Mesendoderm (in vitro differentiated cells): ENCODE results near the gene MAST2.
"Not testable (repeated sequence)": the region's sequence is repeated elsewhere in the genome, so short reads cannot be mapped to it uniquely, and the experiment has no call there.

Experiments used
- DNase-seq: peaks from one replicate; pipeline ENCODE4 v3.0.0; 2013
- H2AK5ac ChIP-seq: 2 replicates; pipeline ENCODE4 v1.6.1; 2013; ENCODE audit warnings: low read length, inconsistent platforms
- H2BK120ac ChIP-seq: 2 replicates; pipeline ENCODE4 v1.6.1; 2013; ENCODE audit warnings: low read depth, mild to moderate bottlenecking, low read length, moderate library complexity, mixed read lengths
- H2BK15ac ChIP-seq: replicated peaks from 2 replicates; pipeline ENCODE4 v1.6.1; 2013; ENCODE audit warnings: low read depth, mild to moderate bottlenecking, moderate library complexity
- H2BK5ac ChIP-seq: 2 replicates; pipeline ENCODE4 v1.6.1; 2013; ENCODE audit warnings: low read length, inconsistent platforms
- H3K18ac ChIP-seq: 2 replicates; pipeline ENCODE4 v1.6.1; 2013; ENCODE audit warnings: mild to moderate bottlenecking, low read length, mixed read lengths
- H3K23ac ChIP-seq: one replicate; pipeline ENCODE4 v1.6.1; 2013; ENCODE audit warnings: low read length
- H3K27ac ChIP-seq: 2 replicates; pipeline ENCODE4 v1.5.1; 2013; ENCODE audit warnings: low read depth, mild to moderate bottlenecking, inconsistent platforms, low read length, moderate library complexity
- H3K27me3 ChIP-seq: 2 replicates; pipeline ENCODE4 v1.6.1; 2013; ENCODE audit warnings: low read length, control low read depth, mild to moderate bottlenecking, inconsistent platforms; ENCODE audit not compliant: insufficient read depth, poor library complexity
- H3K36me3 ChIP-seq: 2 replicates; pipeline ENCODE4 v1.6.1; 2013; ENCODE audit warnings: low read length, inconsistent platforms; ENCODE audit not compliant: control insufficient read depth, insufficient read depth
- H3K4ac ChIP-seq: one replicate; pipeline ENCODE4 v1.6.1; 2013; ENCODE audit warnings: low read depth, mild to moderate bottlenecking, low read length, moderate library complexity
- H3K4me1 ChIP-seq: 2 replicates; pipeline ENCODE4 v1.6.1; 2013; ENCODE audit warnings: low read depth, low read length, inconsistent platforms; ENCODE audit not compliant: control insufficient read depth
- H3K4me2 ChIP-seq: 2 replicates; pipeline ENCODE4 v1.6.1; 2013; ENCODE audit warnings: low read length
- H3K4me3 ChIP-seq: 2 replicates; pipeline ENCODE4 v1.5.1; 2013; ENCODE audit warnings: mild to moderate bottlenecking, low read length
- H3K56ac ChIP-seq: one replicate; pipeline ENCODE4 v1.6.1; 2013; ENCODE audit warnings: low read length
- H3K79me1 ChIP-seq: 2 replicates; pipeline ENCODE4 v1.6.1; 2013; ENCODE audit warnings: low read length, inconsistent platforms
- H3K79me2 ChIP-seq: 2 replicates; pipeline ENCODE4 v1.6.1; 2013; ENCODE audit warnings: mild to moderate bottlenecking, low read length; ENCODE audit not compliant: control insufficient read depth, insufficient read depth
- H3K9ac ChIP-seq: 2 replicates; pipeline ENCODE4 v1.6.1; 2013; ENCODE audit warnings: low read length, inconsistent platforms
- H4K5ac ChIP-seq: one replicate; pipeline ENCODE4 v1.6.1; 2013; ENCODE audit warnings: low read length
- H4K8ac ChIP-seq: one replicate; pipeline ENCODE4 v1.6.1; 2013; ENCODE audit warnings: low read depth, mild to moderate bottlenecking, control low read depth, low read length, moderate library complexity
- WGBS: extraction: QIAGEN DNeasy Blood & Tissue Kit; methylation state at CpG from one replicate; pipeline ENCODE4 v1.1.7; 2013; ENCODE audit warnings: low lambda C conversion rate, missing lambda C conversion rate; ENCODE audit not compliant: insufficient coverage; ENCODE audit errors: extremely low coverage; 5-methylcytosine and 5-hydroxymethylcytosine counted together

MAST2 gene

DNA sequence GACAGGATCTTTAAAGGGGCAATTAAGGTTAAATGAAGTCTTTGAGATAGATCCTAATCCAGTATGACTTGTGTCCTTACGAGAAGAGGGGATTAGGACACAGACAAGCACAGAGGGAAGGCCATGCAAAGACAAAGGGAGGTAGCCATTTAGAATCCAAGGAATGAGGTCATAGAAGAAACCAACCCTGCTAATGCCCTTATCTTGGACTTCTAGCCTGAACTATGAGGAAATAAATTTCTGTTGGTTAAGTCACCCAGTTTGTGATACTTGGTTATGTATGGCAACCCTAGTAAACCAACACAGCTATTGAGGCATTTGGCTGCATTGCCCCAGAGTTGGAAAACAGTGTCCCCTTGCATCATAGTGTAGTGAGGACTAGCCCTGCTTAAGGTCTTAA is 121.3 kb downstream of the MAST2 start:
- no peaks in the 10 kb centered on the region for H3K27me3 ChIP-seq
- peak overlapping the region; percentile 2 for H3K56ac ChIP-seq
- no peak overlapping the region for H3K27ac ChIP-seq
- H3K9ac ChIP-seq, result no peak overlapping the region
- H3K36me3 ChIP-seq, result no peaks in the 10 kb centered on the region
- no peak overlapping the region for H3K23ac ChIP-seq
- no peak overlapping the region for H4K8ac ChIP-seq
- H4K5ac ChIP-seq, result no peak overlapping the region
- no peak overlapping the region for H2BK120ac ChIP-seq
- DNase-seq, result peak; percentile 62
- H3K4me3 ChIP-seq, result no peak overlapping the region
- peak overlapping the region; percentile 33 for H2AK5ac ChIP-seq
- no CpG with 5 or more reads among the region's 1 CpG for WGBS
- H3K79me2 ChIP-seq, result no peaks in the 10 kb centered on the region
- peaks cover 28% of the 10 kb centered on the region for H3K4me1 ChIP-seq
- no peaks in the 10 kb centered on the region for H3K79me1 ChIP-seq
- no peak overlapping the region for H3K18ac ChIP-seq
- H2BK5ac ChIP-seq, result peak overlapping the region; percentile 7
- no peak overlapping the region for H3K4me2 ChIP-seq
- no peak overlapping the region for H3K4ac ChIP-seq
- H2BK15ac ChIP-seq, result no peak overlapping the region

DNA sequence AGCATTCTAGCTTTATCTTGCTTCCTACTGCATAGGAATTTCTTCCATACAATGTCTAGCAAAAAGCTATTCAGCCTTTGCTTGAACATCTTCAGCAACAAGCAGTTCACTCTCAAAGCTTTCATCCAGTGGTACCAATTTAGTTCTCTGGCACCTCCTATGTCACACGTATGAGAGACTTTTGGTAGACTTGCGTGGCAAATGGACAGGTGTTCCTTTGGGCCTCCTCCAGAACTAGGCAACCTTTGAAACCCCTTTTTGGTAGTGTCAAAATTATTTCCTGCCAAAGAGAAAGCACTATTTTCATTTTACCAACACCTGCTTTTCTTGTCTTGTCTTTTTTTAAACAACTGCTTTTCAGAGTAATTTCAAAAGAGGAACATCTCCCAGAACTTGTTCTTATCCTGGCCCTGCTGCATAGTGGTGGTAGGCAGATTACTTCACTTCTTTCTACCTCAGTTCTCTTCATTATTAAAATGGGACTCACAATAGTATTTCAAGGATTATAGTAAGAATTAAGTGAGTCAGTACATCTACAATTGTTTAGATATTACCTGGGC is 122.4 kb downstream of the MAST2 start:
- Histone ChIP-seq H4K8ac (no peak overlapping the region), H3K4me3 (no peak overlapping the region), H3K79me2 (no peaks in the 10 kb centered on the region), H3K79me1 (no peaks in the 10 kb centered on the region), H3K27me3 (no peaks in the 10 kb centered on the region), H3K56ac (peak overlapping the region; percentile 80), H2AK5ac (peak overlapping the region; percentile 17), H3K18ac (peak overlapping the region; percentile 77), H2BK5ac (peak overlapping the region; percentile 80), H3K4ac (no peak overlapping the region), H4K5ac (no peak overlapping the region), H3K36me3 (no peaks in the 10 kb centered on the region), H2BK120ac (no peak overlapping the region), H2BK15ac (peak overlapping the region; percentile 64), H3K4me2 (no peak overlapping the region), H3K23ac (no peak overlapping the region), H3K27ac (peak overlapping the region; percentile 29), H3K4me1 (peaks cover 33% of the 10 kb centered on the region), H3K9ac (no peak overlapping the region)
- no CpG with 5 or more reads among the region's 2 CpGs for WGBS
- no peak for DNase-seq

DNA sequence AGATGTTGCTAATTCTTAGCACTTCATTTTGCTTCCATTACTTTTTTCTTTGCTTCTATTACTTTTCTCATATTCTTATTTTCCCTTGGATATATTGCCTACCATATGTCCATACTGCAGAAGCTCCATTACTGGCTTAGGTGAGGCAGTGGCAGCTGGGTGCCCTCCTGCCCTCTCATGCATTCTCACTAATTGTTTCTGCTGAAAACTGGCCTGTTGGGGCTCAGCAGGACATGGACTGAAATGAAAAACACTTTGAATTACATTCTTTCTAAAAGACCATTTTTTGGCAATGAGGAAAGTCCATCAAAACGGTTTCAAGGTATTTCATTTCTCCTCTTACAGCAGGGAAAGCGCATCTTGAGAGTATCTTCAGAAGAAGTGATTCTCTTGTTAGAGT is 122.9 kb downstream of the MAST2 start:
- Histone ChIP-seq H4K8ac (no peak overlapping the region), H3K79me2 (no peaks in the 10 kb centered on the region), H3K27me3 (no peaks in the 10 kb centered on the region), H3K4me2 (no peak overlapping the region), H4K5ac (no peak overlapping the region), H3K4me1 (peaks cover 33% of the 10 kb centered on the region), H2BK120ac (peak overlapping the region; percentile 49), H3K56ac (peak overlapping the region; percentile 54), H2BK15ac (no peak overlapping the region), H2BK5ac (peak overlapping the region; percentile 80), H3K36me3 (no peaks in the 10 kb centered on the region), H3K18ac (peak overlapping the region; percentile 89), H3K27ac (peak overlapping the region; percentile 81), H3K4ac (peak overlapping the region; percentile 81), H2AK5ac (peak overlapping the region; percentile 4), H3K79me1 (no peaks in the 10 kb centered on the region), H3K4me3 (no peak overlapping the region), H3K9ac (peak overlapping the region; percentile 41), H3K23ac (no peak overlapping the region)
- no CpG with 5 or more reads among the region's 2 CpGs for WGBS
- DNase-seq, result peak; percentile 46

DNA sequence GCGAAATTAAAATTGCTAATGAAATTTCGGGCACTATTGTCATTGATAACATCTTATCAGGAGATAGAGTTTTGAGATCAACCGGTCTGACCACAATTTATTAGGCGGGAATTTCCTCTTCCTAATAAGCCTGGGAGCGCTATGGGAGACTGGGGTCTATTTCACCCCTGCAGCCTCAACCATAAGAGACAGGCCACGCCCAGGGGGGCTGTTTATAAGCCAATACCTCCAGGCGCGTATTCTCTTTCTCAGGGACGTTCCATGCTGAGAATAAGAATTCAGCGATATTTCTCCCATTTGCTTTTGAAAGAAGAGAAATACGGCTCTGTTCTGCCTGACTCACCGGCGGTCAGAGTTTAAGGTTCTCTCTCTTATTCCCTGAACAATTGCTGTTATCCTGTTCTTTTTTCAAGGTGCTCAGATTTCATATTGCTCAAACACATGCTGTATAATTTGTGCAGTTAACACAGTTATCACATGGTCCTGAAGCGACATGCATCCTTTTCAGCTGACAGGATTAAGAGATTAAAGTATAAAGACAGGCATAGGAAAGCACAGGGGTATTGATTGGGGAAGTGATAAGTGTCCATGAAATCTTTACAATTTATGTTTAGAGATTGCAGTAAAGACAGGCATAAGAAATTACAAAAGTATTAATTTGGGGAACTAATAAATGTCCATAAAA is 124.0 kb downstream of the MAST2 start:
- WGBS, result no CpG with 5 or more reads among the region's 14 CpGs
- H3K27me3 ChIP-seq, H4K8ac ChIP-seq, H3K4me3 ChIP-seq, H2AK5ac ChIP-seq, H4K5ac ChIP-seq, H3K79me2 ChIP-seq, H3K18ac ChIP-seq, H2BK120ac ChIP-seq, H3K23ac ChIP-seq, H3K4me2 ChIP-seq, H3K27ac ChIP-seq, H2BK15ac ChIP-seq, H3K36me3 ChIP-seq, H3K79me1 ChIP-seq, H3K4ac ChIP-seq, H2BK5ac ChIP-seq: not testable (repeated sequence)
- H3K9ac ChIP-seq, result peak overlapping the region; percentile 8
- peak; percentile 70 for DNase-seq
- H3K56ac ChIP-seq, result peak overlapping the region; percentile 80
- peaks cover 33% of the 10 kb centered on the region for H3K4me1 ChIP-seq

DNA sequence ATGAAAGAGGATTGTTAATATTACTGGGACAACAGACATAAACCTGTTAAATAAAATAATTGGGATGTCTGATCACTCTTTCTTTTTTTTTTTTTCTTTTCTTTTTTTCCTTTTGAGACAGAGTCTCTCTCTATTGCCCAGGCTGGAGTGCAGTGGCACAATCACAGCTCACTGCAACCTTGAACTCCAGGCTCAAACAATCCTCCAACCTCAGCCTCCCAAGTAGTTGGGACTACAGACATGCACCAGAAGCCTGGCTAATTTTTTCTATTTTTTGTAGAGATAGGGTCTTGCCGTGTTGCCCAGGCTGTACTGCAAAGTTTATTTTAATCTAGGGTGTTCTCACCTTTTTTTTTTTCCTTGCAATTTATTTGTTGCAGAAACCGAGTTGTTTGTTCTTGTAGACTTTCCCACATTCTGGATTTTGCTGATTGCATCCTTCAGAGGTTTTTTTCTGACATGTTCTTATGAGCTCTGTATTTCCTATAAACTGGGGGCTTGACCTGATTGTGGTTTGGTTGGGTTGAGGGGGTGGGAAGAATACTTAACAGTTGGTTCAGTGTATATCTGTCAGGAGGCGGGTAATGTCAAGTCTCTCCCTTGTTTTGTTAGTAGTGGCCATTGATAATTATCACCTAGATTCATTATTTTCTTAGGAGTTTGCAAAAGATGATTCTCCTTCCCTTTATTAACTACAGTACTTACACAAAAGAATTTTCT is 125.2 kb downstream of the MAST2 start:
- Histone ChIP-seq H3K27me3 (no peaks in the 10 kb centered on the region), H3K9ac (peak overlapping the region; percentile 11), H3K56ac (peak overlapping the region; percentile 65), H3K18ac (peak overlapping the region; percentile 84), H3K4me2 (no peak overlapping the region), H3K4ac (peak overlapping the region; percentile 36), H3K36me3 (no peaks in the 10 kb centered on the region), H4K8ac (no peak overlapping the region), H3K23ac (no peak overlapping the region), H3K27ac (peak overlapping the region; percentile 68), H4K5ac (no peak overlapping the region), H3K4me3 (no peak overlapping the region), H3K4me1 (peaks cover 28% of the 10 kb centered on the region), H2BK5ac (peak overlapping the region; percentile 64), H3K79me2 (no peaks in the 10 kb centered on the region), H2BK120ac (peak overlapping the region; percentile 90), H2AK5ac (no peak overlapping the region), H3K79me1 (no peaks in the 10 kb centered on the region), H2BK15ac (no peak overlapping the region)
- DNase-seq, result peak; percentile 45
- WGBS, result no CpG with 5 or more reads among the region's 3 CpGs
